Lower leg skin (tissue), 3 donors: ENCODE measurements around the gene HAND1.

ENCODE experiments used
- CTCF ChIP-seq, 3 donors: fragments of 450-650 bp; IDR thresholded peaks; one replicate each; pipeline ENCODE4 v1.5.1; 2016; ENCODE audit warnings: antibody characterized with exemption in 3 of 3, mild to moderate bottlenecking in 3 of 3, moderate library complexity in 2 of 3
- POLR2A ChIP-seq, 2 donors: fragments of 450-650 bp; IDR thresholded peaks; one replicate each; pipeline ENCODE4 v1.6.1; 2016 to 2017; ENCODE audit warnings: antibody characterized with exemption in 2 of 2, mild to moderate bottlenecking in 1 of 2, moderate library complexity in 1 of 2

- TF ChIP-seq CTCF (IDR thresholded peaks at IDR 0.05): no peak
- no peak for TF ChIP-seq POLR2A (IDR thresholded peaks at IDR 0.05)
These were observed 28.2 kb upstream of the HAND1 start for GRCh38 chr5:154506049-154506715.
